ENCODE results near the gene MICALL1.

MICALL1 gene

DNA sequence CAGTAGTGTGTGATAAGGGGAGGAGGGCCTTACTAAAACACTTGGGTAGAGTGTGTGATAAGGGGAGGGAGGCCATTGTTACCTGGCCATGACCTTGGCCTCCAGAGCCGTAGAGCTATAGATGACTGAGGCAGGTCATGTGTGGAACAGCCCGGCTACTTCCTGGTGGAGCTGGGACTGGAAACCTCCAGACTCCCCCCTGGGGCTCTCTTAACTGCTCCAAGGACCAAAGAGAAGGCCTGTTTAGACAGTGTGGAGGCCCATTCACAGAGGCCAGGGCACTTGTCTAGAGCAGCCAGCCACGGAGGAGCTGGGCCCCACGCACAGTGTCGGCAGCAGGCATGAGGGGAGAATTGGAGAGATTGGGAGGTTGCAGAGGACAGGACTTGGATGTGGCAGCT lies 12.5 kb upstream of the MICALL1 start:
- Histone ChIP-seq H3K4me1 (ENCODE audit: control insufficient read depth in 1 of 2, insufficient read depth in 1 of 2, low read depth in 1 of 2, low read length in 1 of 2) (peaks cover 13% of the 10 kb centered on the region in 2 experiments), H3K36me3 (peaks cover 46% of the 10 kb centered on the region)

DNA sequence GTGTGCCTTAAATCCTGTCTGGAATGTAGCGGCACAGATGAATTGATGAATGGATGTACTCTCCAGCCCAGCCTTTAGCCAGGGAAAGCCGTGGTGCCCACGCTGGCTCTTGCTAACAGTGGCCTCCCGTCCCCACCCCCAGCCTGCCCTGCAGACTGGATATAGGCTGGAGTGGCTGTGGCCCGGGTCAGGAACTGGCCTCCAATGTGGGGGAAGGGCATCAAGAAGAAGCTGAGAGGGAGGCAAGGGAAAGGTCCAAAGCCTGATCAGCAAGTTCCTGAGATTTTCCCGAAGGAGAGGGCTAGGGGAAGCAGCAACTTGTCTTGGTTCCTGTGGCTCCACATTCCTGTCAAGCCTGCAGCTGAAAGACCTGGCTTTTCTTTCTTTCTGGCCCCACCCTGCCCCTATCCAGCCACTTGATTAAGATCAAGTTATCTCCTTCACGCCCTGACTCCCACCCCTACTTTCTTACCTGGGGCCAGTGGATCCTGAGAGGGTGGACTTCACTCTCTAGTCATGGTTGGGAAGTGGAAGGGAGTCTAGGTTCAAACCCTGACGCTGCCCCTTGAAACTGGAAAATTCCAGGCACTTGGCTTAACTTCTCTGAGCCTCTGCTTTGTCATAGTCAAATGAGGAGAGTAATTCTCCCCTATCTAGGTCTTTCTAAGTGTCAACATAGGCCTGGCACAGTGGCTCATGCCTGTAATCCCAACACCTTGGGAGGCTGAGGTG lies 11.0 kb upstream of the MICALL1 start:
- no peak overlapping the region for H3K4me3 ChIP-seq (ENCODE audit: low read depth in 1 of 2, low read length in 1 of 2)
- peak overlapping the region; percentile 18 for H3K27ac ChIP-seq

More for the DNA sequence above, 12.5 kb upstream of the MICALL1 start:
- Histone ChIP-seq H3K27ac (no peak overlapping the region), H3K4me3 (ENCODE audit: low read depth in 1 of 2, low read length in 1 of 2) (no peak overlapping the region), H3K9me3 (no peaks in the 10 kb centered on the region), H3K27me3 (no peaks in the 10 kb centered on the region)
- TF ChIP-seq, protein P1, sequence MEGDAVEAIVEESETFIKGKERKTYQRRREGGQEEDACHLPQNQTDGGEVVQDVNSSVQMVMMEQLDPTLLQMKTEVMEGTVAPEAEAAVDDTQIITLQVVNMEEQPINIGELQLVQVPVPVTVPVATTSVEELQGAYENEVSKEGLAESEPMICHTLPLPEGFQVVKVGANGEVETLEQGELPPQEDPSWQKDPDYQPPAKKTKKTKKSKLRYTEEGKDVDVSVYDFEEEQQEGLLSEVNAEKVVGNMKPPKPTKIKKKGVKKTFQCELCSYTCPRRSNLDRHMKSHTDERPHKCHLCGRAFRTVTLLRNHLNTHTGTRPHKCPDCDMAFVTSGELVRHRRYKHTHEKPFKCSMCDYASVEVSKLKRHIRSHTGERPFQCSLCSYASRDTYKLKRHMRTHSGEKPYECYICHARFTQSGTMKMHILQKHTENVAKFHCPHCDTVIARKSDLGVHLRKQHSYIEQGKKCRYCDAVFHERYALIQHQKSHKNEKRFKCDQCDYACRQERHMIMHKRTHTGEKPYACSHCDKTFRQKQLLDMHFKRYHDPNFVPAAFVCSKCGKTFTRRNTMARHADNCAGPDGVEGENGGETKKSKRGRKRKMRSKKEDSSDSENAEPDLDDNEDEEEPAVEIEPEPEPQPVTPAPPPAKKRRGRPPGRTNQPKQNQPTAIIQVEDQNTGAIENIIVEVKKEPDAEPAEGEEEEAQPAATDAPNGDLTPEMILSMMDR (IDR thresholded peaks at IDR 0.05): no peak

DNA sequence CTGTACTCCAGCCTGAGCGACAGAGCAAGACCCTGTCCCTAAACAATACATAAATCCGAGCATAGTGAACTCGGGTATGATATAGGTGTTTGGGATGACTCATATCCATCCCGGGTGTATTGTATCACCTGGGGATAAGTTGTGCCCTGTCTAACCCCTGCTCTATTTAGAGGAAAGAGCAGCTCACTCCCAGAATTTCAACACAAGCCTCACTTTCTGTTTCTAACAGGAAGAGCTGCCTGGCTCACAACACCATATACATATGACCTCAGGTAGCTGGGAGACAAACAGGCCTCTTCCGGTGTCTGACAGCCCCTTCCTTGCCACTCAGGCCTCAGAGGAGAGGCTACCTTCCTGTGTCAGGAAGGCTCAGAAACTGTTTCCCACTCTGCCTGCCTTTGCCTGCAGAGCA lies 9.9 kb upstream of the MICALL1 start:
- no peak overlapping the region for H3K4me3 ChIP-seq (ENCODE audit: low read depth in 1 of 2, low read length in 1 of 2)

More for the DNA sequence above, 11.0 kb upstream of the MICALL1 start:
- Histone ChIP-seq H3K9me3 (no peaks in the 10 kb centered on the region), H3K4me1 (ENCODE audit: control insufficient read depth in 1 of 2, insufficient read depth in 1 of 2, low read depth in 1 of 2, low read length in 1 of 2) (peaks cover 13% of the 10 kb centered on the region in 2 experiments), H3K27me3 (no peaks in the 10 kb centered on the region), H3K36me3 (peaks cover 31% of the 10 kb centered on the region)
- TF ChIP-seq, protein P1 (IDR thresholded peaks at IDR 0.05): no peak

DNA sequence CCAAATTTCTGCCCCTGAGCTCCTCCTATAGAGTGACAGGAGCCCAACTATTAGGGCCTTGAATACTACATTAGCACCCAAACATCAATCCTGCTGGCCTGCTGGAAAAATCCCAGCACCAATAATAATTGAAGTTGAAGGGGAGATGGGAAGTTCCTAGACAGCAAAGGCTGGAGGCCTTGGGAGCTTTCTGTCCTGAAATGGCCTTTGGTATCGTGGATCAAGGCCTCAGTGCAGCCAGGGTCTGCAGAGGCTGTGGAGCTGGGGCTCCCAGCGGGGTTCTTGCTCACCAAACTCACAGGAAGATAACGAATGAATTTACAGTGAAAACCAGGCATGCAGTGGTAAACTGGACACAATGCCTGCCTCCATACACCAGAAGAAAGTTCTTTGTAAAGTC lies 9.2 kb upstream of the MICALL1 start:
- peak overlapping the region; percentile 75 for H3K27ac ChIP-seq
- H3K4me1 ChIP-seq (ENCODE audit: control insufficient read depth in 1 of 2, insufficient read depth in 1 of 2, low read depth in 1 of 2, low read length in 1 of 2): peaks cover 13% of the 10 kb centered on the region in 2 experiments
- peaks cover 13% of the 10 kb centered on the region for H3K36me3 ChIP-seq
- no peaks in the 10 kb centered on the region for H3K9me3 ChIP-seq
- no peaks in the 10 kb centered on the region for H3K27me3 ChIP-seq
- no peak overlapping the region for H3K4me3 ChIP-seq (ENCODE audit: low read depth in 1 of 2, low read length in 1 of 2)
- TF ChIP-seq, protein P1 (IDR thresholded peaks at IDR 0.05): no peak

More for the DNA sequence above, 9.9 kb upstream of the MICALL1 start:
- Histone ChIP-seq H3K27ac (peak overlapping the region; percentile 75), H3K4me1 (ENCODE audit: control insufficient read depth in 1 of 2, insufficient read depth in 1 of 2, low read depth in 1 of 2, low read length in 1 of 2) (peaks cover 13% of the 10 kb centered on the region in 2 experiments), H3K27me3 (no peaks in the 10 kb centered on the region), H3K9me3 (no peaks in the 10 kb centered on the region), H3K36me3 (peaks cover 20% of the 10 kb centered on the region)
- TF ChIP-seq, protein P1 (IDR thresholded peaks at IDR 0.05): no peak

DNA sequence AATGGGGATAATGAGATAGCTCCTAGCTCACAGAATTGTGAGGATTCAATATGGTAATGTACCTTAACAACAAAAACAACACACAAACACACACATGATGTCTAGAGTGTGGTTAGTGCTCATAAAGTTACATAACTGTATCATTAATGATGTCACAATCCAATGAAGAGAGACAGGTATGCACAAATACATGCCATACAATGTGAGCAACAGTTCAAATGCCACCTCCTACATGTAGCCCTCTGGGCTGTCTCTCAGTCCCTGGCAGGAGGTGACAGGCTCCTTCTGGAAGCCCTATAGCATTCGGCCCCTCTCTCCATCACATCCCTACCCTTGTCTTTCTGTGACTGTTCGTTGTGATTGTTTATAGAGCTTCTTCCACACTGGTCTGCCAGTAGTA lies 8.3 kb upstream of the MICALL1 start:
- Histone ChIP-seq H3K27me3 (no peaks in the 10 kb centered on the region), H3K9me3 (no peaks in the 10 kb centered on the region), H3K4me3 (ENCODE audit: low read depth in 1 of 2, low read length in 1 of 2) (no peak overlapping the region), H3K27ac (no peak overlapping the region), H3K36me3 (peaks cover 4% of the 10 kb centered on the region), H3K4me1 (ENCODE audit: control insufficient read depth in 1 of 2, insufficient read depth in 1 of 2, low read depth in 1 of 2, low read length in 1 of 2) (peaks cover 13% of the 10 kb centered on the region in 2 experiments)
- TF ChIP-seq, protein P1 (IDR thresholded peaks at IDR 0.05): no peak

All from neutrophil (primary cell).